Neural cell (in vitro differentiated cells): ENCODE measurements around the gene ZGLP1. TPM values are rescaled to one million over a fixed set of nuclear protein-coding genes. Genes with fewer than 3 reads are reported as not detected.

Experiments
- H2AFZ ChIP-seq: fragments of 200-600, 300-800 bp; sonication (generic), shearing (Covaris generic); 2 replicates; pipeline ENCODE4 v1.6.0; 2014; ENCODE audit warnings: low read depth, mild to moderate bottlenecking, antibody characterized with exemption, low read length, moderate library complexity
- H3F3A ChIP-seq: fragments of 200-600 bp; shearing (Covaris generic); 2 replicates; pipeline ENCODE4 v1.6.1; 2016; ENCODE audit warnings: mild to moderate bottlenecking, moderate library complexity, mixed read lengths, antibody characterized with exemption, low read length; ENCODE audit not compliant: insufficient read depth, poor library complexity, severe bottlenecking
- H3K27ac ChIP-seq: fragments of 200-600, 300-800 bp; sonication (generic), shearing (Covaris generic); 2 replicates; pipeline ENCODE4 v1.5.1; 2014; ENCODE audit warnings: mild to moderate bottlenecking, low read length, moderate library complexity
- H3K27me3 ChIP-seq: fragments of 300-800, 200-600 bp; sonication (generic), shearing (Covaris generic); 2 replicates; pipeline ENCODE4 v1.6.0; 2014; ENCODE audit warnings: mild to moderate bottlenecking, low read depth, low read length, moderate library complexity; ENCODE audit not compliant: insufficient read depth
- H3K36me3 ChIP-seq: fragments of 300-800, 200-600 bp; sonication (generic), shearing (Covaris generic); 2 replicates; pipeline ENCODE4 v1.5.1; 2014; ENCODE audit warnings: mild to moderate bottlenecking, antibody characterized with exemption, low read length, moderate library complexity; ENCODE audit not compliant: insufficient read depth
- H3K4me2 ChIP-seq: fragments of 300-800, 200-600 bp; sonication (generic), shearing (Covaris generic); 2 replicates; pipeline ENCODE4 v1.6.0; 2014; ENCODE audit warnings: mild to moderate bottlenecking, low read length
- H3K4me3 ChIP-seq: fragments of 300-800, 200-600 bp; sonication (generic), shearing (Covaris generic); 2 replicates; pipeline ENCODE4 v1.5.1; 2014; ENCODE audit warnings: mild to moderate bottlenecking, low read length, moderate library complexity
- H3K79me2 ChIP-seq: fragments of 200-600 bp; shearing (Covaris generic); replicated peaks from 2 replicates; pipeline ENCODE4 v1.6.0; 2014; ENCODE audit warnings: mild to moderate bottlenecking, low read length, moderate library complexity; ENCODE audit not compliant: insufficient read depth
- H3K9ac ChIP-seq: fragments of 300-800, 200-600 bp; sonication (generic), shearing (Covaris generic); 2 replicates; pipeline ENCODE4 v1.6.1; 2016; ENCODE audit warnings: mild to moderate bottlenecking, low read length, mixed read lengths
- H3K9me2 ChIP-seq: fragments of 200-600 bp; shearing (Covaris generic); 2 replicates; pipeline ENCODE4 v1.6.1; 2016; ENCODE audit warnings: mild to moderate bottlenecking, low read length, mixed read lengths; ENCODE audit not compliant: insufficient read depth
- H3K9me3 ChIP-seq: fragments of 200-600, 300-800 bp; sonication (generic), shearing (Covaris generic); 2 replicates; pipeline ENCODE4 v1.6.1; 2016; ENCODE audit warnings: mild to moderate bottlenecking, mixed run types, low read length, moderate library complexity, mixed read lengths
- H4K20me1 ChIP-seq: fragments of 200-600 bp; shearing (Covaris generic); 2 replicates; pipeline ENCODE4 v1.6.1; 2016; ENCODE audit warnings: mild to moderate bottlenecking, mixed run types; ENCODE audit not compliant: insufficient read depth
- EP300 ChIP-seq: fragments of 450-650 bp; conservative IDR thresholded peaks from 2 replicates; pipeline ENCODE4 v1.6.1; 2014; ENCODE audit warnings: antibody characterized with exemption, mild to moderate bottlenecking, moderate library complexity; ENCODE audit not compliant: poor library complexity, severe bottlenecking
- EZH2 ChIP-seq: fragments of 200-600, 300-800 bp; shearing (Covaris generic), sonication (generic); IDR thresholded peaks from 2 replicates; pipeline ENCODE4 v1.6.1; 2014; ENCODE audit warnings: antibody characterized with exemption, low read length, borderline replicate concordance, mild to moderate bottlenecking; ENCODE audit not compliant: insufficient read depth, poor library complexity, severe bottlenecking
- MXI1 ChIP-seq: fragments of 450-650 bp; conservative IDR thresholded peaks from 2 replicates; pipeline ENCODE4 v1.6.1; 2014; ENCODE audit warnings: antibody characterized with exemption, mild to moderate bottlenecking; ENCODE audit not compliant: poor library complexity, severe bottlenecking
- POLR2AphosphoS5 ChIP-seq: IDR thresholded peaks from 2 replicates; pipeline ENCODE4 v1.6.1; 2012
- RAD21 ChIP-seq: fragments of 450-650 bp; conservative IDR thresholded peaks from 2 replicates; pipeline ENCODE4 v1.6.1; 2014; ENCODE audit warnings: antibody characterized with exemption, mild to moderate bottlenecking, moderate library complexity
- SMC3 ChIP-seq: fragments of 450-650 bp; conservative IDR thresholded peaks from 2 replicates; pipeline ENCODE4 v1.6.1; 2014; ENCODE audit warnings: antibody characterized with exemption, mild to moderate bottlenecking, moderate library complexity; ENCODE audit not compliant: poor library complexity
- TAF1 ChIP-seq: IDR thresholded peaks from 2 replicates; pipeline ENCODE4 v1.6.1; 2012; ENCODE audit warnings: low read depth
- polyA minus RNA-seq: library from RNA; depleted of rRNA, polyadenylated mRNA; stranded (reverse); fragments of >200 nt; gene quantifications from 2 replicates; pipeline ENCODE4 v1.2.3, GENCODE V29; 2014
- polyA plus RNA-seq: library from polyadenylated mRNA; depleted of rRNA; stranded (reverse); fragments of >200 nt; gene quantifications from 2 replicates; pipeline ENCODE4 v1.2.3, GENCODE V29; 2014
- TF ChIP-seq, protein P1 (sequence below): fragments of 450-650 bp; IDR thresholded peaks from 2 replicates; pipeline ENCODE4 v1.5.1; 2014; ENCODE audit warnings: antibody characterized with exemption, mild to moderate bottlenecking, moderate library complexity; ENCODE audit not compliant: poor library complexity, severe bottlenecking
- TF ChIP-seq, protein P2 (sequence below): IDR thresholded peaks from 2 replicates; pipeline ENCODE4 v1.6.1; 2012; ENCODE audit warnings: borderline replicate concordance

ZGLP1 gene
- polyA plus RNA-seq: 22.8 and 45.2 TPM in 2 replicates
- 1.9 and 2.0 TPM in 2 replicates for polyA minus RNA-seq

DNA sequence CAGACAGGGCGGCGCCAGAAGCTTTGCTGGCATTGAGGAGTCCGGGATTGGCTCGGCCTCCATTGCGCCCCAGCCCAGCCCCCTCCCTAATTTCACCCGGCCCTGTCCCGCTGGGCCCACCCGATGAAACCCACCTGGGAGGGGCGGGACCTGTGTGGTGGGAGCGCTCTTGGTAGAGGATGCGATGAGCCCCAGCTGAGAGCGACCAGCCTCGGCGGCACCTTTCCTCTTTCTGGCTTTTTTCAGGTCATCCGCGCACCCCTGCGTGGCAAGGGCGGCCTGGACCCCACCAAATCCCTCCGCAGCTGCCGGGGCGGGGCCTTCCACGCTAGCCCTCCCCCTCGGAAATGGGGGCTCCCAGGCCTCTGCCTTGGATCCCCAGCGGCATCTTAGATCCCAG, at the start of gene ZGLP1:
Gene ZGLP1 (minus strand): TSS at position 393 of the 400 bp plus-strand sequence.
- no peak within 1 kb of the TSS for H3K4me2 ChIP-seq
- H3K79me2 ChIP-seq: no peaks in the 10 kb centered on the region
- no peaks in the 10 kb centered on the region for H3K9me2 ChIP-seq
- no peak within 1 kb of the TSS for H2AFZ ChIP-seq
- H4K20me1 ChIP-seq: no peaks in the 10 kb centered on the region
- no peaks in the 10 kb centered on the region for H3F3A ChIP-seq
- no peaks in the 10 kb centered on the region for H3K36me3 ChIP-seq
- no peak within 1 kb of the TSS for H3K27ac ChIP-seq
- no peaks in the 10 kb centered on the region for H3K9me3 ChIP-seq
- TF ChIP-seq, protein P1, sequence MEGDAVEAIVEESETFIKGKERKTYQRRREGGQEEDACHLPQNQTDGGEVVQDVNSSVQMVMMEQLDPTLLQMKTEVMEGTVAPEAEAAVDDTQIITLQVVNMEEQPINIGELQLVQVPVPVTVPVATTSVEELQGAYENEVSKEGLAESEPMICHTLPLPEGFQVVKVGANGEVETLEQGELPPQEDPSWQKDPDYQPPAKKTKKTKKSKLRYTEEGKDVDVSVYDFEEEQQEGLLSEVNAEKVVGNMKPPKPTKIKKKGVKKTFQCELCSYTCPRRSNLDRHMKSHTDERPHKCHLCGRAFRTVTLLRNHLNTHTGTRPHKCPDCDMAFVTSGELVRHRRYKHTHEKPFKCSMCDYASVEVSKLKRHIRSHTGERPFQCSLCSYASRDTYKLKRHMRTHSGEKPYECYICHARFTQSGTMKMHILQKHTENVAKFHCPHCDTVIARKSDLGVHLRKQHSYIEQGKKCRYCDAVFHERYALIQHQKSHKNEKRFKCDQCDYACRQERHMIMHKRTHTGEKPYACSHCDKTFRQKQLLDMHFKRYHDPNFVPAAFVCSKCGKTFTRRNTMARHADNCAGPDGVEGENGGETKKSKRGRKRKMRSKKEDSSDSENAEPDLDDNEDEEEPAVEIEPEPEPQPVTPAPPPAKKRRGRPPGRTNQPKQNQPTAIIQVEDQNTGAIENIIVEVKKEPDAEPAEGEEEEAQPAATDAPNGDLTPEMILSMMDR: no peak
- TF ChIP-seq EP300 (no peak), RAD21 (no peak), SMC3 (no peak), TAF1 (no peak), EZH2 (no peak), POLR2AphosphoS5 (no peak), MXI1 (no peak)
- TF ChIP-seq, protein P2, sequence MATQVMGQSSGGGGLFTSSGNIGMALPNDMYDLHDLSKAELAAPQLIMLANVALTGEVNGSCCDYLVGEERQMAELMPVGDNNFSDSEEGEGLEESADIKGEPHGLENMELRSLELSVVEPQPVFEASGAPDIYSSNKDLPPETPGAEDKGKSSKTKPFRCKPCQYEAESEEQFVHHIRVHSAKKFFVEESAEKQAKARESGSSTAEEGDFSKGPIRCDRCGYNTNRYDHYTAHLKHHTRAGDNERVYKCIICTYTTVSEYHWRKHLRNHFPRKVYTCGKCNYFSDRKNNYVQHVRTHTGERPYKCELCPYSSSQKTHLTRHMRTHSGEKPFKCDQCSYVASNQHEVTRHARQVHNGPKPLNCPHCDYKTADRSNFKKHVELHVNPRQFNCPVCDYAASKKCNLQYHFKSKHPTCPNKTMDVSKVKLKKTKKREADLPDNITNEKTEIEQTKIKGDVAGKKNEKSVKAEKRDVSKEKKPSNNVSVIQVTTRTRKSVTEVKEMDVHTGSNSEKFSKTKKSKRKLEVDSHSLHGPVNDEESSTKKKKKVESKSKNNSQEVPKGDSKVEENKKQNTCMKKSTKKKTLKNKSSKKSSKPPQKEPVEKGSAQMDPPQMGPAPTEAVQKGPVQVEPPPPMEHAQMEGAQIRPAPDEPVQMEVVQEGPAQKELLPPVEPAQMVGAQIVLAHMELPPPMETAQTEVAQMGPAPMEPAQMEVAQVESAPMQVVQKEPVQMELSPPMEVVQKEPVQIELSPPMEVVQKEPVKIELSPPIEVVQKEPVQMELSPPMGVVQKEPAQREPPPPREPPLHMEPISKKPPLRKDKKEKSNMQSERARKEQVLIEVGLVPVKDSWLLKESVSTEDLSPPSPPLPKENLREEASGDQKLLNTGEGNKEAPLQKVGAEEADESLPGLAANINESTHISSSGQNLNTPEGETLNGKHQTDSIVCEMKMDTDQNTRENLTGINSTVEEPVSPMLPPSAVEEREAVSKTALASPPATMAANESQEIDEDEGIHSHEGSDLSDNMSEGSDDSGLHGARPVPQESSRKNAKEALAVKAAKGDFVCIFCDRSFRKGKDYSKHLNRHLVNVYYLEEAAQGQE: no peak
- no peak within 1 kb of the TSS for H3K4me3 ChIP-seq
- no peaks in the 10 kb centered on the region for H3K27me3 ChIP-seq
- no peak within 1 kb of the TSS for H3K9ac ChIP-seq

GRCh38 chr19:10356431-10356830, 46.8 kb upstream of the ZGLP1 start:
- no peaks in the 10 kb centered on the region for H3K79me2 ChIP-seq
- H3K9me2 ChIP-seq: no peaks in the 10 kb centered on the region
- H3F3A ChIP-seq: no peaks in the 10 kb centered on the region
- H3K9me3 ChIP-seq: no peaks in the 10 kb centered on the region
- H3K4me3 ChIP-seq: no peak overlapping the region
- no peaks in the 10 kb centered on the region for H3K36me3 ChIP-seq
- no peak overlapping the region for H2AFZ ChIP-seq
- H3K4me2 ChIP-seq: no peak overlapping the region
- no peaks in the 10 kb centered on the region for H3K27me3 ChIP-seq
- H3K9ac ChIP-seq: no peak overlapping the region
- no peak overlapping the region for H3K27ac ChIP-seq
- H4K20me1 ChIP-seq: no peaks in the 10 kb centered on the region
- TF ChIP-seq, protein P1: no peak
- TF ChIP-seq TAF1: no peak
- TF ChIP-seq RAD21: no peak
- TF ChIP-seq EP300: no peak
- TF ChIP-seq EZH2: no peak
- TF ChIP-seq POLR2AphosphoS5: no peak
- no peak for TF ChIP-seq SMC3
- TF ChIP-seq MXI1: no peak
- TF ChIP-seq, protein P2: no peak
